ENCODE measurements around the gene SLC14A1. TPM values are rescaled to one million over a fixed set of nuclear protein-coding genes. Genes with fewer than 3 reads are reported as not detected.

SLC14A1 gene
- total RNA-seq, 2 donors from 2014 or later = 3.6 to 12.5 TPM

DNA sequence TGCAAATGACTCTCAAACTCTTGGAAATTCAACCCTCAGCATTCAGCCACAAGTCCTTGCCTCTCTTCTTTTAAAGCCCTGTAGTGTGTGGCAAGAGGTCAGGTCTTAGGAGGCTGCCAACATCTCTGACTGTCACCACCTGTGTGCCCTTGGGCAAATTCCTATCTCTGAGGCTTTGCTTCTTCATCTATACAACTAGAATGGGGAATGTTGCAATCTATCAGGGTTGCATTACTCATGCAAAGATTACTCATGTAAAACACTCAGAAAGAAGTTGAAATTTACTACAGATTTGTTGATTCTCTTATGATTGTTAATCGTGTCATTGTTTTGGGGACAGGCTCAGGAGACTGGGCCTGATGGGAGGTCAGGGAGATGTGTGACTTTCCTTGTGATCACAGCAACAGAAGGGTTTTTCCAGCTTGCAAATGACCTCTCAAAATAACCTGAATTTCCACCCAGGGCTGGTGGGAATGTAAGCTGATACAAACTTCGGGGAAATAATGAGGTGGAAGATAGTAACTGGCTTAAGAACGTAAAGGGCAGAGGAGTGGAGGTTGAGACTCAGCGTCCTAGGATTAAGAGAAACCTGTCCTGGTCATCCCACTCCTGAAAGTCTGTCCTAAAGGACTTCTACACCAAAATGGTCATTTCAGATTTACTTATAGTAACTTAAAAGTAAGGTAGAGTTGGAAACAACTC is 69.4 kb downstream of the SLC14A1 start:
- Histone ChIP-seq H3K9me3 (no peaks in the 10 kb centered on the region), H3K36me3 (replicated peaks in 1 of 2; ENCODE audit: insufficient read depth in 1 of 2, low read depth in 2 of 2) (no peaks in the 10 kb centered on the region), H3K4me1 (no peaks in the 10 kb centered on the region), H3K4me3 (no peak overlapping the region), H3K27me3 (no peaks in the 10 kb centered on the region), H3K27ac (no peak overlapping the region)
- ATAC-seq (no peak), DNase-seq (no peak)
- intact Hi-C loops (cut with DNase I) = no loop called here
- WGBS, 2 donors = 38 to 55% methylated on average over 4 of the region's 4 CpGs
- TF ChIP-seq, protein P1, sequence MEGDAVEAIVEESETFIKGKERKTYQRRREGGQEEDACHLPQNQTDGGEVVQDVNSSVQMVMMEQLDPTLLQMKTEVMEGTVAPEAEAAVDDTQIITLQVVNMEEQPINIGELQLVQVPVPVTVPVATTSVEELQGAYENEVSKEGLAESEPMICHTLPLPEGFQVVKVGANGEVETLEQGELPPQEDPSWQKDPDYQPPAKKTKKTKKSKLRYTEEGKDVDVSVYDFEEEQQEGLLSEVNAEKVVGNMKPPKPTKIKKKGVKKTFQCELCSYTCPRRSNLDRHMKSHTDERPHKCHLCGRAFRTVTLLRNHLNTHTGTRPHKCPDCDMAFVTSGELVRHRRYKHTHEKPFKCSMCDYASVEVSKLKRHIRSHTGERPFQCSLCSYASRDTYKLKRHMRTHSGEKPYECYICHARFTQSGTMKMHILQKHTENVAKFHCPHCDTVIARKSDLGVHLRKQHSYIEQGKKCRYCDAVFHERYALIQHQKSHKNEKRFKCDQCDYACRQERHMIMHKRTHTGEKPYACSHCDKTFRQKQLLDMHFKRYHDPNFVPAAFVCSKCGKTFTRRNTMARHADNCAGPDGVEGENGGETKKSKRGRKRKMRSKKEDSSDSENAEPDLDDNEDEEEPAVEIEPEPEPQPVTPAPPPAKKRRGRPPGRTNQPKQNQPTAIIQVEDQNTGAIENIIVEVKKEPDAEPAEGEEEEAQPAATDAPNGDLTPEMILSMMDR (IDR thresholded peaks at IDR 0.05) = no peak
- TF ChIP-seq POLR2A (IDR thresholded peaks at IDR 0.05) = no peak

DNA sequence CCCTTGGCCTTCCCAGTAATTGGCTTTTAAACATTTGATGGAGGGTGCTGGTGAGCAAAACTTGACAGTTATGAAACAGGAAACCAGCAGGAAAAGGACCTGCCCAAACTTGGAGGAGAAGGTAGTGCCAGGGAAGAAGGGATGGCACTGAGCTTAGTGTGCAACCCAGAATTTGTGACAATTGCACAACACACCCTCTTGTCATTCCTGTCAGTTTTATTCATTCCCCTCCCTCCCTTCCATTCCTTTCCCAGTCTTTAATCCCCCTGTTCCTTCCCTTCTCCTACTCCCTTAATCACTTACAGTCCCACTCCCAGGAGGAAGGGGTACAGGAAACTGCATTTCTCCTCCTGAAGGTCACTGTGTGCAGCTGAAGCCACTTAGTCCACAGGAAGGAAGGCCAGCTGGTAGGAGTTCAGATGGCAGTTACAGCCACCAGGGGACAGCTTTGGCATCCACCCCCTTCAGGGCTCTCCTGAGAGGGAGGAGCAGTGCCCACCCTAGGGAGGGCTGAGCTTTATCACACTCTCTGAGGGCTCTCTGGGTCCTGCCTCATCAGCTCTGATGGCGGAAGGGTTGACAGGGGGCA is 77.5 kb downstream of the SLC14A1 start:
- 57% methylated on average over 1 of the region's 1 CpG; no CpG with 5 or more reads in 1 of the 2 donors for WGBS, 2 donors
- DNase-seq = no peak
- H3K27ac ChIP-seq = no peak overlapping the region
- H3K4me3 ChIP-seq = no peak overlapping the region
- H3K27me3 ChIP-seq = no peaks in the 10 kb centered on the region
- H3K4me1 ChIP-seq = no peaks in the 10 kb centered on the region
- TF ChIP-seq, protein P1 (IDR thresholded peaks at IDR 0.05) = no peak
- no peak for TF ChIP-seq POLR2A (IDR thresholded peaks at IDR 0.05)
- peaks cover 0 to 6% (median 0%) of the 10 kb centered on the region in 3 donors for H3K9me3 ChIP-seq
- intact Hi-C loops (cut with DNase I) = no loop called here
- ATAC-seq = no peak
- no peaks in the 10 kb centered on the region for H3K36me3 ChIP-seq (replicated peaks in 1 of 2; ENCODE audit: insufficient read depth in 1 of 2, low read depth in 2 of 2)

Small RNA genes within 50 kb of the gene (small RNA-seq; reads per million reads assigned to genes)
- gene AC087685.1 = not detected

Other genes starting within 250 kb of the SLC14A1 start
- not detected for gene SLC14A2, start 108.7 kb upstream of the SLC14A1 start, total RNA-seq
- 1 to 10 TPM in 1 of 2 donors, under 1 TPM in 1; 0.26 to 2.0 TPM for gene SIGLEC15, start 101.5 kb downstream of the SLC14A1 start, total RNA-seq
- 10 to 100 TPM; 13.2 to 14.5 TPM for gene EPG5, start 243.1 kb downstream of the SLC14A1 start, total RNA-seq